H9 (cell line): ENCODE results near the gene RNF215. TPM values are rescaled to one million over a fixed set of nuclear protein-coding genes. Genes with fewer than 3 reads are reported as not detected.

Source experiments
- DNase-seq: peaks from one replicate; pipeline ENCODE4 v3.0.0-alpha.2; 2017
- H2AFZ ChIP-seq: one replicate; pipeline ENCODE4 v1.6.1; 2013; ENCODE audit warnings: mild to moderate bottlenecking, low read length, control low read depth, moderate library complexity
- H2AK5ac ChIP-seq: 2 replicates; pipeline ENCODE4 v1.6.1; 2013; ENCODE audit warnings: low read length, control low read depth, mixed read lengths; ENCODE audit not compliant: insufficient read length
- H2BK120ac ChIP-seq: one replicate; pipeline ENCODE4 v1.6.1; 2013; ENCODE audit warnings: low read depth, mild to moderate bottlenecking, low read length, control low read depth, inconsistent platforms; ENCODE audit not compliant: poor library complexity, severe bottlenecking
- H2BK12ac ChIP-seq: 2 replicates; pipeline ENCODE4 v1.6.1; 2013; ENCODE audit warnings: low read length, control low read depth, mixed read lengths, low read depth; ENCODE audit not compliant: insufficient read length
- H2BK15ac ChIP-seq: 2 replicates; pipeline ENCODE4 v1.6.1; 2013; ENCODE audit warnings: low read depth, low read length, control low read depth
- H2BK20ac ChIP-seq: one replicate; pipeline ENCODE4 v1.6.1; 2013; ENCODE audit warnings: low read depth, mild to moderate bottlenecking, low read length, control low read depth, inconsistent platforms; ENCODE audit not compliant: poor library complexity, severe bottlenecking
- H2BK5ac ChIP-seq: 2 replicates; pipeline ENCODE4 v1.6.1; 2013; ENCODE audit warnings: low read length, control low read depth, mixed read lengths; ENCODE audit not compliant: insufficient read length
- H3K14ac ChIP-seq: 2 replicates; pipeline ENCODE4 v1.6.1; 2013; ENCODE audit warnings: low read length, control low read depth; ENCODE audit not compliant: insufficient read depth
- H3K18ac ChIP-seq: 2 replicates; pipeline ENCODE4 v1.6.1; 2013; ENCODE audit warnings: low read depth, mild to moderate bottlenecking, mixed read lengths, low read length, control low read depth; ENCODE audit not compliant: insufficient read length
- H3K23ac ChIP-seq: 2 replicates; pipeline ENCODE4 v1.6.1; 2013; ENCODE audit warnings: low read length, control low read depth, mixed read lengths, low read depth; ENCODE audit not compliant: insufficient read length
- H3K23me2 ChIP-seq: 2 replicates; pipeline ENCODE4 v1.6.1; 2013; ENCODE audit warnings: low read depth, mild to moderate bottlenecking, mixed read lengths, low read length, control low read depth; ENCODE audit not compliant: insufficient read length, poor library complexity, severe bottlenecking
- H3K27ac ChIP-seq: 2 replicates; pipeline ENCODE4 v1.5.1; 2013; ENCODE audit warnings: low read length, control low read depth, mixed read lengths, low read depth; ENCODE audit not compliant: insufficient read length
- H3K27me3 ChIP-seq: 2 replicates; pipeline ENCODE4 v1.6.1; 2013; ENCODE audit warnings: low read length, control low read depth, inconsistent platforms; ENCODE audit not compliant: insufficient read depth
- H3K4ac ChIP-seq: 2 replicates; pipeline ENCODE4 v1.6.1; 2013; ENCODE audit warnings: low read depth, mild to moderate bottlenecking, control low read depth, inconsistent platforms, low read length, moderate library complexity
- H3K4me1 ChIP-seq: 2 replicates; pipeline ENCODE4 v1.6.1; 2013; ENCODE audit warnings: low read length, control low read depth, inconsistent platforms; ENCODE audit not compliant: insufficient read depth
- H3K4me2 ChIP-seq: 2 replicates; pipeline ENCODE4 v1.6.1; 2013; ENCODE audit warnings: low read length, control low read depth, mixed read lengths; ENCODE audit not compliant: insufficient read length, insufficient read depth
- H3K56ac ChIP-seq: 2 replicates; pipeline ENCODE4 v1.6.1; 2013; ENCODE audit warnings: low read depth, mild to moderate bottlenecking, mixed read lengths, low read length, control low read depth; ENCODE audit not compliant: insufficient read length
- H3K79me1 ChIP-seq: 2 replicates; pipeline ENCODE4 v1.6.1; 2013; ENCODE audit warnings: low read depth, mild to moderate bottlenecking, moderate library complexity, low read length, control low read depth, inconsistent platforms; ENCODE audit not compliant: insufficient read depth, poor library complexity, severe bottlenecking
- H3K79me2 ChIP-seq: 2 replicates; pipeline ENCODE4 v1.6.1; 2013; ENCODE audit warnings: low read length, control low read depth, inconsistent platforms; ENCODE audit not compliant: insufficient read depth
- H3K9ac ChIP-seq: 2 replicates; pipeline ENCODE4 v1.6.1; 2013; ENCODE audit warnings: low read length, control low read depth, mixed read lengths; ENCODE audit not compliant: insufficient read length; ENCODE audit errors: extremely low read depth
- H3K9me3 ChIP-seq: one replicate; pipeline ENCODE4 v1.6.1; 2013; ENCODE audit warnings: low read depth, low read length, inconsistent platforms; ENCODE audit not compliant: control insufficient read depth
- H3T11ph ChIP-seq: one replicate; pipeline ENCODE4 v1.6.1; 2013; ENCODE audit warnings: mild to moderate bottlenecking, low read length, control low read depth, inconsistent platforms
- H4K20me1 ChIP-seq: one replicate; pipeline ENCODE4 v1.6.1; 2013; ENCODE audit not compliant: control insufficient read depth, insufficient read length, insufficient read depth
- H4K5ac ChIP-seq: 2 replicates; pipeline ENCODE4 v1.6.1; 2013; ENCODE audit warnings: low read depth, mild to moderate bottlenecking, mixed read lengths, low read length, control low read depth; ENCODE audit not compliant: insufficient read length
- H4K8ac ChIP-seq: replicated peaks from 2 replicates; pipeline ENCODE4 v1.6.1; 2013; ENCODE audit warnings: low read length, control low read depth, mixed read lengths, low read depth; ENCODE audit not compliant: insufficient read length
- H4K91ac ChIP-seq: 2 replicates; pipeline ENCODE4 v1.6.1; 2013; ENCODE audit warnings: low read depth, mild to moderate bottlenecking, moderate library complexity, mixed read lengths, low read length, control low read depth; ENCODE audit not compliant: insufficient read length
- H3K27ac Mint-ChIP-seq, 3 experiments: 2 replicates in 2 of 3; 3 replicates in 1 of 3; pipeline ENCODE4 v1.8.0; 2020 to 2021; ENCODE audit warnings: mixed read lengths in 3 of 3, mild to moderate bottlenecking in 1 of 3, moderate library complexity in 1 of 3
- H3K27me3 Mint-ChIP-seq: 2 replicates; pipeline ENCODE4 v1.8.0; 2021; ENCODE audit warnings: low read depth, mild to moderate bottlenecking, moderate library complexity, mixed read lengths
- H3K36me3 Mint-ChIP-seq, 3 experiments: 2 replicates in 2 of 3; 3 replicates in 1 of 3; pipeline ENCODE4 v1.8.0; 2020 to 2021; ENCODE audit warnings: low read depth in 3 of 3, mixed read lengths in 3 of 3; ENCODE audit not compliant: insufficient read depth in 1 of 3
- H3K4me1 Mint-ChIP-seq, 2 experiments: 2 replicates each; pipeline ENCODE4 v1.8.0; 2020; ENCODE audit warnings: mixed read lengths in 2 of 2
- H3K4me3 Mint-ChIP-seq, 2 experiments: 2 replicates in 1 of 2; 3 replicates in 1 of 2; pipeline ENCODE4 v1.8.0; 2020 to 2021; ENCODE audit warnings: mild to moderate bottlenecking in 2 of 2, mixed read lengths in 2 of 2, moderate library complexity in 1 of 2
- H3K9me3 Mint-ChIP-seq, 2 experiments: 2 replicates in 1 of 2; 3 replicates in 1 of 2; pipeline ENCODE4 v1.8.0; 2020; ENCODE audit warnings: mild to moderate bottlenecking in 2 of 2, mixed read lengths in 2 of 2, moderate library complexity in 1 of 2
- WGBS: extraction: QIAGEN DNeasy Blood & Tissue Kit; methylation state at CpG from one replicate; pipeline ENCODE4 v1.1.7; 2013; ENCODE audit warnings: missing lambda C conversion rate, low lambda C conversion rate, mixed read lengths; ENCODE audit not compliant: insufficient read length; ENCODE audit errors: extremely low coverage; 5-methylcytosine and 5-hydroxymethylcytosine counted together
- long read RNA-seq: library from polyadenylated mRNA; unstranded; transcript quantifications from one replicate; pipeline ENCODE4 v2.0.0, GENCODE V29; 2020
- total RNA-seq: library from RNA; stranded (reverse); gene quantifications from 2 replicates; pipeline ENCODE4 v1.2.1, GENCODE V29; 2021
- TF ChIP-seq, protein P1 (sequence below): fragments of 200-600 bp; sonication (generic); conservative IDR thresholded peaks from 3 replicates; pipeline ENCODE4 v1.8.0; 2021; ENCODE audit warnings: antibody characterized with exemption, mild to moderate bottlenecking

RNF215 gene
- total RNA-seq: 22.6 and 24.5 TPM in 2 replicates
- long read RNA-seq, partial matches to known transcripts: 1 of 5 reads
- long read RNA-seq, other reads (novel, unspliced or antisense): 3 of 5 reads

DNA sequence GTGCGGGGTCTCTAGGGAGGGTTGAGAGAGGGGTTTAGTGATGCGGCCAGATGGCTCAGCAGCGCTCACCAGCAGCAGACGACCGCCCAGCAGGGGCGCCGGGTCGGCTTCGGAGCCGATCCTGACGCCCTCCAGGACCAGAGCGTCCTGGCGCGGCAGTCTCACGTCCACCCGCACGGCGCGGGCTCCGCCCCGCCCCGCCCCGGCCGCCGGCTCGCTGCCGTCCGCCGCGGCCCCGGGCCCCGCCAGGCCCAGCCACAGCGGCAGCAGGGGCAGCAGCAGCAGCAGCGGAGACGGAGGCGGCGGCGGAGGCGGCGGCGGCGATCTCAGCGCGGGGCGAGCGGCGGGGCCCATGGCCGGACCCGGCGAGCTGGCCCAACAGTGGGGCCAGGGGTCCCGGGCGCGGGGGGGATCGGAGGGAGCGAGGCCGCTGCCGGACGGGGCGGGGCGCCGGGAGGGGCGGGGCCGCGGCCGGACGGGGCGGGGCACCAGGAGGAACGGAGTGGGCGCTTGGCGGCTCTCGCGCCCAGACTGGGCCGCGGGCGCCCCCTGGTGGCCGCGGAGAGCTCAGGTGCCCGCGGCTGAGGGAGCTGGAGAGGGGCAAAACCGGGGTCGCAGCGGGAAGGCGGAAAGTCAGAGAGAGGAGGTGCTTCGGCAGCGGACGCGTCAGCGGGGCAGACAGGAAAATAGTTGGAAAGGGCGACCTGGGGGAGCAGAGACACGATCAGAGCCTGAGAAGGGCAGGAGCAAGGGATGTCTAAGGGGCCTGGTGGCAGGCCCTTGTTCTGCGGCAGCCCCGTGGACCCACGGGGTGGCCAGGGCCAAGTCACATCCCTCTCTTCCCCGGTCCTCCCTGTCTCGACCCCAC, at the start of gene RNF215:
Gene RNF215 (minus strand): TSS at position 452 of the 868 bp plus-strand sequence. CDS start 98 bp downstream, at position 354.
- Histone ChIP-seq H3K4me1 (no peaks in the 10 kb centered on the region; the same call in 1 of the 2 replicates), H2AFZ (no peak within 1 kb of the TSS), H3K23me2 (peaks cover 6% of the 10 kb centered on the region), H2AK5ac (no peak within 1 kb of the TSS), H2BK12ac (no peak within 1 kb of the TSS), H3K27me3 (no peaks in the 10 kb centered on the region), H3K23ac (no peak within 1 kb of the TSS), H2BK20ac (no peak within 1 kb of the TSS), H3K56ac (no peak within 1 kb of the TSS), H4K20me1 (no peaks in the 10 kb centered on the region), H3T11ph (no peak within 1 kb of the TSS), H3K4ac (no peak within 1 kb of the TSS), H3K14ac (no peak within 1 kb of the TSS; the same call in 1 of the 2 replicates), H4K5ac (no peak within 1 kb of the TSS), H3K9ac (no peak within 1 kb of the TSS), H3K18ac (no peak within 1 kb of the TSS), H3K4me2 (peak within 1 kb of the TSS; percentile 67), H3K79me1 (no peaks in the 10 kb centered on the region), H2BK120ac (no peak within 1 kb of the TSS), H2BK15ac (no peak within 1 kb of the TSS), H3K9me3 (no peaks in the 10 kb centered on the region), H3K27ac (no peak within 1 kb of the TSS), H4K8ac (no peak within 1 kb of the TSS), H3K79me2 (no peaks in the 10 kb centered on the region), H4K91ac (no peak within 1 kb of the TSS), H2BK5ac (no peak within 1 kb of the TSS)
- peak; percentile 94 for DNase-seq
- Mint-ChIP-seq H3K27ac (peak within 1 kb of the TSS in 1 of 3 experiments; percentile 82; a peak in 3 of 7 replicates), H3K36me3 (peaks cover 0 to 16% (median 13%) of the 10 kb centered on the region in 3 experiments; a peak in 6 of 7 replicates), H3K4me1 (peaks cover 17 to 22% of the 10 kb centered on the region in 2 experiments), H3K27me3 (peaks cover 4% of the 10 kb centered on the region), H3K4me3 (peak within 1 kb of the TSS; percentile 87 to 92), H3K9me3 (peaks cover 8 to 11% of the 10 kb centered on the region in 2 experiments; a peak in 4 of 5 replicates)
- TF ChIP-seq, protein P1, sequence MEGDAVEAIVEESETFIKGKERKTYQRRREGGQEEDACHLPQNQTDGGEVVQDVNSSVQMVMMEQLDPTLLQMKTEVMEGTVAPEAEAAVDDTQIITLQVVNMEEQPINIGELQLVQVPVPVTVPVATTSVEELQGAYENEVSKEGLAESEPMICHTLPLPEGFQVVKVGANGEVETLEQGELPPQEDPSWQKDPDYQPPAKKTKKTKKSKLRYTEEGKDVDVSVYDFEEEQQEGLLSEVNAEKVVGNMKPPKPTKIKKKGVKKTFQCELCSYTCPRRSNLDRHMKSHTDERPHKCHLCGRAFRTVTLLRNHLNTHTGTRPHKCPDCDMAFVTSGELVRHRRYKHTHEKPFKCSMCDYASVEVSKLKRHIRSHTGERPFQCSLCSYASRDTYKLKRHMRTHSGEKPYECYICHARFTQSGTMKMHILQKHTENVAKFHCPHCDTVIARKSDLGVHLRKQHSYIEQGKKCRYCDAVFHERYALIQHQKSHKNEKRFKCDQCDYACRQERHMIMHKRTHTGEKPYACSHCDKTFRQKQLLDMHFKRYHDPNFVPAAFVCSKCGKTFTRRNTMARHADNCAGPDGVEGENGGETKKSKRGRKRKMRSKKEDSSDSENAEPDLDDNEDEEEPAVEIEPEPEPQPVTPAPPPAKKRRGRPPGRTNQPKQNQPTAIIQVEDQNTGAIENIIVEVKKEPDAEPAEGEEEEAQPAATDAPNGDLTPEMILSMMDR: peak; percentile 97
- no CpG with 5 or more reads among the region's 95 CpGs for WGBS
